ENCODE measurements around the gene OR2C1.

DNA sequence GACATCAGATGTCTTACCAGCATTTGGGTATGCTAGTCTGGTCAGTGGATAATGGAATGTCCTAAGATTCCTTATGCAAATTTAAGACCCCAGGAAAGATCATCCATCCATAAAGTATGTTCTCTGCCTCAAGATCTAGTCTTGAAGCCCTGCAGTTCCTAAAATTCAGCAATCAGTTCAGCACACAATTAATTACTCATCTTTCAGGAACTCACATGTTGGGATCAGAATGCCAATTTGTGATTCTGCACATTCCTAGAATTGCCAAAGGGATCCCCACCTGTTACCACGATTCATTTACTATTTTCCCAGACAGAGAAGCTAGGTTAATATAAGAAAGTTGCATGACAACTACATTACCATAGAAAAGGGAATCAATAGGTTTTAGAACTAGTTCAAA lies 3.2 kb downstream of the OR2C1 start:
- TF ChIP-seq, protein P1, sequence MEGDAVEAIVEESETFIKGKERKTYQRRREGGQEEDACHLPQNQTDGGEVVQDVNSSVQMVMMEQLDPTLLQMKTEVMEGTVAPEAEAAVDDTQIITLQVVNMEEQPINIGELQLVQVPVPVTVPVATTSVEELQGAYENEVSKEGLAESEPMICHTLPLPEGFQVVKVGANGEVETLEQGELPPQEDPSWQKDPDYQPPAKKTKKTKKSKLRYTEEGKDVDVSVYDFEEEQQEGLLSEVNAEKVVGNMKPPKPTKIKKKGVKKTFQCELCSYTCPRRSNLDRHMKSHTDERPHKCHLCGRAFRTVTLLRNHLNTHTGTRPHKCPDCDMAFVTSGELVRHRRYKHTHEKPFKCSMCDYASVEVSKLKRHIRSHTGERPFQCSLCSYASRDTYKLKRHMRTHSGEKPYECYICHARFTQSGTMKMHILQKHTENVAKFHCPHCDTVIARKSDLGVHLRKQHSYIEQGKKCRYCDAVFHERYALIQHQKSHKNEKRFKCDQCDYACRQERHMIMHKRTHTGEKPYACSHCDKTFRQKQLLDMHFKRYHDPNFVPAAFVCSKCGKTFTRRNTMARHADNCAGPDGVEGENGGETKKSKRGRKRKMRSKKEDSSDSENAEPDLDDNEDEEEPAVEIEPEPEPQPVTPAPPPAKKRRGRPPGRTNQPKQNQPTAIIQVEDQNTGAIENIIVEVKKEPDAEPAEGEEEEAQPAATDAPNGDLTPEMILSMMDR (IDR thresholded peaks at IDR 0.05; ENCODE audit: low read depth, low read length, poor library complexity, severe bottlenecking): no peak
- no peak for TF ChIP-seq EZH2phosphoT487 (IDR thresholded peaks at IDR 0.05; ENCODE audit: borderline replicate concordance, low read length)
